H1 (cell line): ENCODE results near the gene ANKRD29. TPM values are rescaled to one million over a fixed set of nuclear protein-coding genes. Genes with fewer than 3 reads are reported as not detected.

Experiments
- CHD7 ChIP-seq: fragments of 300-600 bp; sonication (generic); IDR thresholded peaks from 2 replicates; pipeline ENCODE4 v1.7.1; 2012; ENCODE audit warnings: low read length, moderate library complexity, mild to moderate bottlenecking, inconsistent platforms; ENCODE audit not compliant: insufficient replicate concordance
- polyA plus RNA-seq, 7 experiments: library from polyadenylated mRNA; depleted of rRNA in 3 of 7; stranded (reverse) in 5 of 7; unstranded in 2 of 7; fragments of >200 nt in 5 of 7; fragments of 200-250 nt in 2 of 7; gene quantifications; 1 replicate in 5 of 7; 2 replicates in 1 of 7; 4 replicates in 1 of 7; pipeline versions ENCODE4 v1.2.1 to v1.2.3, GENCODE V29; 2011 to 2013; ENCODE audit warnings: missing spikeins in 2 of 7, mixed read lengths in 2 of 7
- total RNA-seq: library from RNA; stranded (reverse); fragmentation: NEBNext Ultra II Directional; extraction: Animal tissue kit (Norgen Biotek cat#: 25700); gene quantifications from 2 replicates; pipeline ENCODE4 v1.2.1, GENCODE V29; 2021

ANKRD29 gene
- total and polyA plus RNA-seq, 2 of the 8 experiments (the other 6 are each of a cell fraction or from before 2014, with no cell fraction given): 3.0 to 7.3 TPM

- TF ChIP-seq CHD7: no peak
These were observed 4.4 kb upstream of the ANKRD29 start (continued) for GRCh38 chr18:23667114-23667513.
